Esophagus squamous epithelium (tissue), 4 donors: ENCODE data around the gene SPRY4.

Experiments used
- CTCF ChIP-seq, 6 experiments: fragments of 450-650 bp in 4 of 6; fragments of 200-600 bp in 2 of 6; sonication (generic) in 2 of 6; IDR thresholded peaks; one replicate each; pipeline ENCODE4 v1.5.1; 2016 to 2019; ENCODE audit warnings: antibody characterized with exemption in 6 of 6, mild to moderate bottlenecking in 4 of 6, moderate library complexity in 4 of 6
- POLR2A ChIP-seq, 4 donors: fragments of 450-650 bp; IDR thresholded peaks; one replicate each; pipeline ENCODE4 v1.6.1; 2017; ENCODE audit warnings: antibody characterized with exemption in 4 of 4, mild to moderate bottlenecking in 4 of 4, moderate library complexity in 3 of 4

GRCh38 chr5:142317753-142318152, 7.1 kb downstream of the SPRY4 start:
- TF ChIP-seq POLR2A (IDR thresholded peaks at IDR 0.05) (no peak), CTCF (IDR thresholded peaks at IDR 0.05) (no peak)
